HG02798 (cell line): ENCODE measurements around the gene GNB1.
"Not testable (repeated sequence)": the region's sequence is repeated elsewhere in the genome, so short reads cannot be mapped to it uniquely, and the experiment has no call there.

Source experiments
- ATAC-seq: cut with Tn5 transposase; IDR thresholded peaks from one replicate; pipeline ENCODE4 v1.9.1; 2021; ENCODE audit warnings: mild to moderate bottlenecking; ENCODE audit not compliant: unreplicated experiment, poor library complexity

The GNB1 gene

DNA sequence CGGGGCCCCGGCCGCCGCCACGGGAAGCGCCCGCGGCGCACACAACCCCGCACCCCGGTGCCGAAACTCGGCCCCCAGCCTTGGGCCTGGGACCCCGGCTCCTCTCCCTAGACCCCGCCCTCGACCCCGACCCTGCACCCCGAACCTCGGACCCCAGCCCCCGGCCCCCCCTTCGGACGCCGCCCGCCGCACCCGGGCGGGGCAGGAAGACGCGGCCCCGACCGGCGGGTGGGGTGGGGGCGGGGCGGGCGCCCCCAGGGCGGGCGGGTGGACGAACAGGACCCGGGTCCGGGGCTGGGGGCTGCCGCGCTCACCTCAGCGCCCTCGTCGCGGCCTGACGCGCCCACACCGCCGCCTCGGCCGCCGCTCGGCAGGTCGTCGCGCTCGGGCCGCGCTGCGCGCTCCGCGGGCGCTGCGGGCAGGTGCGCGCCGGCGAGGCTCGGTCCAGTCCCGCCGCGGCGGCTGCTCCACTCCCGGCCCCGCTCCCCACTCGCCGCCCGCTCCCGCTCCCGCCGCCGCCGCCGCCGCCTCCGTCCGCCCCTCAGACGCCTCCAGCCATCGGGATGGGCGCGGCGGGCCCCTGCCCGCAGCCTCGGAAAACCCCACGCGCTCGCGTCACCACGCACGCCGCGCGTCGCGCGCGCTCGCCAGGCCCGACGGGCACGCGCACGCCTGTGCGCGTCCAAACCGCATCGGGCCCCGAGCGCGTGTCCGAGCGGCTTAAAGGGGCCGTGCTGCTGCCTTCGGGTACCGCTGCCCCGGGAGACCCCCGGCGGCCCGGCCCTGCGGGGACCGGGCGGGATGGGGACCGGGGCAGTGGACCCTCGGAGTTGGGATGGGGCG, at the start of gene GNB1:
Gene GNB1, minus strand, starts transcription at position 582 of the 843 bp plus-strand sequence. CDS start 65,634 bp downstream, outside the sequence.
- peak; percentile 77 for ATAC-seq

DNA sequence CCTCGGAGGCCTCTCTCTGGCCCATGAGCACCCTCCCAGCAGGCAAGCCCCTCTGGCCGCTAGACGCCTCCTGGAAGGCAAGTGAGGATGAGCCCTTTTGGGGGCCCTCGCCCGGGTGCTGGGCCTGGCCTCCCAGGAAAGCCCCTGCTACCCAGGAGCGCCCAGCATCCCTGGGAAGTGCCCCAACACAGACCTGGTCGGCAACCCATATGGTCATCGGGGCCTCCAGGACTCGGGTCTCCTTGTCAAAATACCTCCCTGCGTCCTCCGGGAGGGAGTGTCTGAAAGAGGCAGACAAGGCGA, 49.2 kb upstream of the GNB1 start:
- ATAC-seq = no peak

DNA sequence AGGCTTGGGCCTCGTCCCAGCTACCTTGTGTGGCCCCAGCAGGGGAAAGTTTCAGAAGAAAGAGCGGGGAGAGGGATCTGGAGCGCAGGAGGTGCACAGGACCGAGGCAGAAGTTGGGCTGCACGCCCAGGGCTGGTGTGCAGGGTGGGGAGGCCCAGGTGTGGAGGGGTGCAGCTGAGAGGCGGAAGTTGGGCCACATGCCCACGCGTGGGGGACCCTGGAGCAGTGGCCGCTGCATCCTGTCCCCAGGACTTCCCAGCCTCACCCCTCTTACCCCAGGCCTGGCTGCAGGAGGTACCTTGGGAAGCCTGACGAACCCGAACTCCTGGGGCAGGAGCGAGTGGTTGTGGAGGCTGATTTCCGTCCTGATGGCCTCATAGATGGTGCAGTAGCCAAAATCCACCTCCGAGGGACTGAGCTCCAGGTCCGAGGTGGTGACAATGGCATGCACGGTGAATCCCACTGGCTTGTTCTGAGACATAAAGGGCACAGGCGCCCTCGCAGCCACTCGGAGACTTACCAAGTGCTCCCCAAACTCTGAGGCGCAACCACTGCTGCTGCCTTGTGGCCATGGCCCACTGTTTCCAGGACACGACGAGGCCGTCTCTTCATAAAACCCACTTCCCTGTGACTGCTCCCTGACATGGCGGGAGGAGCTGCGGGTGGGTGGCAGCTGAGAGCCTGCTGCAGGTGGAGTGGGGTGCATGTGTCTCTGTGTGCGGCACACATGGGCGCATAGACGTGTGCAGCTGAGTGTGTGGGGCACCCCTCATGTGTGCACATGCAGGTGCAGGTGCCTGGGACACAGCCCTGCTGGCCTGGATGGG, 48.6 kb upstream of the GNB1 start:
- ATAC-seq = no peak

DNA sequence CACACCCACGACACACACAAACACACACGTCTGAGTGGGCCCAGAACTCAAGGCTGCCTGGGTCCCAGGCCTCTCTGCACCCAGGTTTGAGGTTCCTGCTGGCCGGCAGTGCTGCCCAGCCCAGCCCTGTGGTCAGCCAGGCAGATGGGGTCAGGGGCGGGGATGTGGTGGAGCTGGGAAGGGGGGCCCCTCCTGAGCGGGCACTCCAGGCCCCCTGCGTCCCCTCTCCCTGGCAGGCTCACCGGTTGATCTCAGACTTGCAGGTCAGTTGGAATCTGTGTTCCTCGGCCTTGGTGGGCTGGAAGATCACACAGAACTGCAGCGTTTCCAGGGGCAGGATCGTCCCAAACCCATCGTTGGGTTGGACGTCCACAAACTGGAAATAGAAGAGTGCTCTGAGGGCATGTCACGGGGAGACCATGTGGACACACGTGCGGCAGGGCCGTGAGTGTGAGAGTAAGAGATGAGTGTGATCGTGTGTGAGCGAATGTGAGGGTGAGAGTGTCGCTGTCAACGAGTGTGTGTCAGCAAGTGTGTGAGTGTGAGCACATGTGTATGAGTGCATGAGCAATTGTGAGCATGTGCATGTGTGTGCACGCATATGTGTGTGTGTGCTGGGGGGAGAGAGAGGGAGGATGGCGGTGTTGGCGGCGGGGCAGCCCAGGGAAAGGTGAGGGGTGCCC, 47.9 kb upstream of the GNB1 start:
- ATAC-seq = no peak

DNA sequence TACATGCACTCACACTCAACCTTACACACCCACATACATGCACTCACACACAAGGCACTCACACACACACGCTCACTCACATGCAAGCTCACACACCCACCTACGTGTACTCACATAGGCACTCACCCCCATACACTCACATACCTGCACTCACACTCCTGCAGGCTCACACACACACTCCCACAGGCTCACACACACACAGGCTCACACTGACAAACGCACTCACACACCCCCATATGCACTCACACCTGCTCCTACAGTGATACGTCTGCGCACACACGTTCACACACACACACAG, 47.3 kb upstream of the GNB1 start:
- ATAC-seq = no peak

- no peak for ATAC-seq
Observed at GRCh38 chr1:1937549-1938275, 46.8 kb upstream of the GNB1 start.

DNA sequence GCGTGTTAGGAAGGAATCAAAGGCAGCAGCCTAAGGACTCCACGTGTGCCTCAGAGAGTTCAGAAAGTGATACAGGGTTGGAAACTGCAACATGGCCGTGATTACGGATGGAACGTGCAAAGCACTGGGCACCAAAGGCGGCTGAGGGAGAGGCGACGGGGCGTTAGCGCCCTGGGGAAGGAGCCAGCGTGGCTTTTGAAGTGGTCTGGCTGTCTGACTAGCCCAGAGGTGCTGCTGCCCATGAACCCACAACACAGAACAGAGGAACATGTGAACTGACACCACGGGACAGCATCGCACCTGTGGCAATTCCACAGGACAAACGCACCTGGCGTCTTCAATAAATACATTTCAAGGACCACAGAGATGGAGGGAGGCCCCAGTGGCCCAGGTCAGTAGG, 46.2 kb upstream of the GNB1 start:
- no peak for ATAC-seq

GRCh38 chr1:1934848-1935247, 44.0 kb upstream of the GNB1 start:
- ATAC-seq = not testable (repeated sequence)

DNA sequence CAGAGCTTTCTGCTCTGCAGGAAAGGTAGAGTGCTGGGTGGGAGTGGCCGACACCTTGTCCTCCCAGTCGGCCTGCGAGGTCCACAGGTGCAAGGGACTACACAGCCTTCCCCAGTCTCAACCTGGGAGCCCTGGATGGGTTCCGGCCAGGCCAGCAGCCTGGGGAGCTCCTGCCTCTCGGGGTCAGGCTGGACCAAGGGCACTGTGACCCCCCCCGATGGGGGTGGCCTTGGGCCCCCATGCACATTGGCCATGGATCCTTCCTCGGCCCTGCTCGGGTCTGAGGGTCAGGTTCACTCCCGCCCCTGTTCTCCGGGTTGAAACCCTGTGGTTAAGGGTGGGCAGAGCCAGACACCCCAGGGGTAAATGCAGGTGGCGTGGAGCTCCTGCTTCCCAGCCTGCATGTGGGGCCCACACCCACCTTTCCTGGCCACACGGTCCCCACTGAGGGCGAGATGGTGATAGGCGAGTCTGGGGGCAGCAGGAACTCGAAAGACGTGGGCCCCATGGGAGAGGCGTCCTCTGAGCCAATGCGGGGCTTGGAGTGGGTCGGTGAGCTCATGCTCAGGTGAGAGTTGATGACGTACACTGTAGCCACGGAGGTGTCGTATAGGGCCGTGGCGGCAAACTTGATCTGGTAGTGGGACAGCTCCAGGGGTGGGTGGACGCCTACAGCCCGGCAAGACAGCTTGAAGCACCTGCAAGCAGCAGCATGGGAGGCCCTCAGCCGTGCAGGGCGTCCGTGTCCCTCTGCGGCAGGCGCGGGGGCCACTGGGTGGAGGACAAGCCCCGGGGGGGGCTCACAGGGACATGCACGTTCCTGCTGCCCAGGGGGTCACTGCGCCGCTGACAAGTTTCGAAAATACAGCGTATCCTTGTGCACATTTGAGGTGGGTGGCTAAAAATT, 39.0 kb upstream of the GNB1 start:
- no peak for ATAC-seq

- no peak for ATAC-seq
Observed at GRCh38 chr1:1929102-1929638, 38.3 kb upstream of the GNB1 start.

GRCh38 chr1:1928231-1929101, 37.6 kb upstream of the GNB1 start:
- no peak for ATAC-seq

DNA sequence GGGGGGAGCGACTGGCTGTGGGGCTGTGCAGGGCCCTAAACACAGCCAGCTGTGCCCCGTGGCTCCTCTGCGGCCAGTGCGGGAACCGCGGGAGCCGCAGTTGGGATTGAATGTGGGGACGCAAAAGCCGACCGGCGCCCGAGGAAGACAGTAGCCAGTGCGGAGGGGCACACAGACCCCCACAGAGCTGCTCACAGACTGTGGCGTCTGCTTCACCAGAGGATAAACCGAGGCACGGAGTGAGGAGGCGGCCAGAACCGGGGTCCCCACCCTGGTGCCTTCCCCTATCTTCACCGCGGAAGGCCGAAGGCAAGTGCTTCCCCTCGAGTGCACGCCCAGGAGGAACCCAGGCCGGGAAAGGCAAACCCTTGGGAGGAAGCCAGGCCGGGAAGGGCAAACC, 36.9 kb upstream of the GNB1 start:
- no peak for ATAC-seq

- ATAC-seq = no peak
Observed at GRCh38 chr1:1926886-1927660, 36.2 kb upstream of the GNB1 start.

GRCh38 chr1:1926346-1926811, 35.5 kb upstream of the GNB1 start:
- no peak for ATAC-seq

DNA sequence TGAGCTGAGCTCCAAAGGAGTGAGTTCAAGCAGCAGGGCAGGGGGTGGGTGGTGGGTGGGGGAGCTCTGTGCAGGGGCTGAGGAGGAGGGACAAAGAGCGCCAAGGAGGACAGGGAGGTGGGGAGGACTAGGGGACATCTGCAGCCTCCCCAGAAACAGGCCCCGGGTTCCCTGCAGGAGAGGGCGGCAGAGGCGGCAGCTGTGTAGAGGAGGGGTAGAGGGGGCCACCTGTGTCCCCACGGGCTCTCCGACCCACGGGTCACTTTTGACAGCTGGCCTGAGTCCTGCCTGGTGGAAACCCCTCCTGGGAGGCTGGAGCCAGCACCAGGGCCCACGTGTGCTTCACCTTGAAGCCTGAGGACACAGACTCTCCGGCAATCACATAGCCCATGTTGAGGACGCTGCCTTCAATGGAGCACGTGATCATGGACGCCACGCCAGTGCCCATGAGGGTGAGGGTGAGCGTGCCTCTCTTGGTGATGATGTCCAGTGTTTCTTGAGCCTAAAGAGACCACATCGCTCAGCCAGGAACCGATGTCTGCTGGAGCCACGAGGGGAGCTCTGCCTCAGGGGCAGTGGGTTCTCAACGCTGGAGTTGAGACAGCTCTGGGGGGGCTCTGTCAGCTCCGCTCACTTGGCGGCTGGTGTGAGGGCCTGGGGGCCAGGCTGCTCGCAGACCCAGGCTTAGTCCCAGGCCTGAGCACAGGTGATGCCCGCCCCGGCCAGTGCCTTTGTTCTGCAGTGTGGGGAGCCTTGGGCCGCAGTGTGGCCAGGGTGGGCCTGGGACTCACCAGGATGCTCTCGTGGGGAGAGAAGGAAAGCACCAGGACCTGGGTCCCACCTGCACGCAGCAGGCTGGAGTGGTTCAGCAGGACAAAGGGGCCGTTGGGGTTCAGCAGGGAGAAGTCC, 34.8 kb upstream of the GNB1 start:
- ATAC-seq = no peak

GRCh38 chr1:1924849-1925248, 34.0 kb upstream of the GNB1 start:
- ATAC-seq = no peak

DNA sequence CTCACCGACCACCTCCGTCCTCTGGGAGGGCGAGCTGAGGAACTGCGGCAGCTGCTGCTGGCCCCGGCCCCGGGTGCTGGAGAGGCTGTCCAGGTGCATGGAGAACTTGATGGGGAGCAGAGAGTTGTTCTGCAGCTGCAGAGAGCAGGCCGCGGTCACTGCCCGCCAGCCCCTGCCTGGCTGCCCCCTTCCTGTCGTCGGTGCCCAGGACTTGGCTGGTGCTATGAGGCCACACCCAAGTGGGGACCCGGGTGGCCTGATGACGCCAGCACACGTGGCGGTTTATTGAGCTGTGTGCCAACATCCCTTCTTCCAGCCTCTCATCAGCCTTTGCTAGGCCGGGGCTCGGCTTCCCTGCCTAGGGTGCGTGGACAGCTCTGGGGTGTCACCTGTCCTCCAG, 33.5 kb upstream of the GNB1 start:
- ATAC-seq = no peak
